ENCODE data around the gene PCSK6.

DNA sequence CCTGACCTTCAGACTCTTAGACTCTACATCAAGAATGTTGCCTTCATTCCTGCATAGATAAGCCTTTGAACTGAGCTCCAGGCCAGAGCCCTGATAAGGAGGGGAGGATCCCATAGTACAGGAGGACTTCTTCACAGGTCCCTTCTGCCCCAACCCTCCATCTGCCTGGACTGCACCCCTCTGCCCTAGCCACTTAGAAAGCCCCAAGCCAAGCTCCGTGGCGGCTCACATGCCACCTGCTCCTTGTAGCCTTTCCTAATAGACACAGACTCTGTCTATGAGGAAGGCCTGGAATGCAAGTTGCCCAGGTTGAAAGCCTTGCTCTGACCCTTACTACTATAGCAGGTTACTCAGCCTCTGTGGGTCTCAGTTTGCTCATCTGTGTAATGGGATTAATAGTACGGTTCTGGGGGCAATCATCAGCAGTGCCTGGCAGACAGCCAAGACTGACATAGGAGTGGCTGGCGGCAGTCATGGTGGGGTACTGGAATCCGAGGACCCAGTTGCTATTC is 11.6 kb downstream of the PCSK6 start:
- TF ChIP-seq, protein P1, sequence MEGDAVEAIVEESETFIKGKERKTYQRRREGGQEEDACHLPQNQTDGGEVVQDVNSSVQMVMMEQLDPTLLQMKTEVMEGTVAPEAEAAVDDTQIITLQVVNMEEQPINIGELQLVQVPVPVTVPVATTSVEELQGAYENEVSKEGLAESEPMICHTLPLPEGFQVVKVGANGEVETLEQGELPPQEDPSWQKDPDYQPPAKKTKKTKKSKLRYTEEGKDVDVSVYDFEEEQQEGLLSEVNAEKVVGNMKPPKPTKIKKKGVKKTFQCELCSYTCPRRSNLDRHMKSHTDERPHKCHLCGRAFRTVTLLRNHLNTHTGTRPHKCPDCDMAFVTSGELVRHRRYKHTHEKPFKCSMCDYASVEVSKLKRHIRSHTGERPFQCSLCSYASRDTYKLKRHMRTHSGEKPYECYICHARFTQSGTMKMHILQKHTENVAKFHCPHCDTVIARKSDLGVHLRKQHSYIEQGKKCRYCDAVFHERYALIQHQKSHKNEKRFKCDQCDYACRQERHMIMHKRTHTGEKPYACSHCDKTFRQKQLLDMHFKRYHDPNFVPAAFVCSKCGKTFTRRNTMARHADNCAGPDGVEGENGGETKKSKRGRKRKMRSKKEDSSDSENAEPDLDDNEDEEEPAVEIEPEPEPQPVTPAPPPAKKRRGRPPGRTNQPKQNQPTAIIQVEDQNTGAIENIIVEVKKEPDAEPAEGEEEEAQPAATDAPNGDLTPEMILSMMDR (IDR thresholded peaks at IDR 0.05; ENCODE audit: borderline replicate concordance, extremely low read depth, low read length, poor library complexity, severe bottlenecking): no peak
- TF ChIP-seq EZH2 (IDR thresholded peaks at IDR 0.05; ENCODE audit: borderline replicate concordance, low read depth, low read length, severe bottlenecking): no peak
